Cardiac septum (tissue), 1 donor: ENCODE measurements around the gene SLC9A9. TPM values are rescaled to one million over a fixed set of nuclear protein-coding genes. Genes with fewer than 3 reads are reported as not detected.

ENCODE experiments used
- DNase-seq: peaks from one replicate; pipeline ENCODE4 v3.0.0-alpha.2; 2020; ENCODE audit warnings: low spot score
- intact Hi-C: fragments of 100-400 bp; cut with DNase I; formaldehyde crosslinking; loops from one replicate; pipeline ENCODE4 v1.14.0; 2022
- total RNA-seq: library from RNA; stranded (reverse); fragmentation: NEBNext Ultra II Directional; extraction: Animal tissue kit (Norgen Biotek cat#: 25700); gene quantifications from one replicate; pipeline ENCODE4 v1.2.1, GENCODE V29; 2021
- donor health status: DM: no; HTN: no; CAD: no.

Gene SLC9A9
- total RNA-seq, 1 donor from 2014 or later = 3.6 TPM

- no peak for DNase-seq
- intact Hi-C loops = no loop called here
Observed at GRCh38 chr3:143661677-143662076, 186.6 kb downstream of the SLC9A9 start.

- DNase-seq = no peak
- intact Hi-C loops = no loop called here
Observed at GRCh38 chr3:143658861-143659260, 189.4 kb downstream of the SLC9A9 start.

GRCh38 chr3:143658116-143658515 lies 190.2 kb downstream of the SLC9A9 start:
- intact Hi-C loops = no loop called here
- DNase-seq = no peak

- intact Hi-C loops = no loop called here
- no peak for DNase-seq
Observed at GRCh38 chr3:143657391-143657790, 190.9 kb downstream of the SLC9A9 start.

GRCh38 chr3:143654906-143655305 lies 193.4 kb downstream of the SLC9A9 start:
- intact Hi-C loops = no loop called here
- no peak for DNase-seq

GRCh38 chr3:143653935-143654334 lies 194.3 kb downstream of the SLC9A9 start:
- DNase-seq = no peak
- intact Hi-C loops = no loop called here

GRCh38 chr3:143653493-143653892 lies 194.8 kb downstream of the SLC9A9 start:
- DNase-seq = no peak
- intact Hi-C loops = no loop called here

GRCh38 chr3:143652118-143652517 lies 196.2 kb downstream of the SLC9A9 start:
- no peak for DNase-seq
- intact Hi-C loops = no loop called here

GRCh38 chr3:143650827-143651226 lies 197.4 kb downstream of the SLC9A9 start:
- intact Hi-C loops = no loop called here
- DNase-seq = no peak

GRCh38 chr3:143650120-143650519 lies 198.1 kb downstream of the SLC9A9 start:
- DNase-seq = no peak
- intact Hi-C loops = no loop called here

- intact Hi-C loops = loop anchor here (10.0 kb wide), 3 partner anchors 214 to 594 kb away; no protein-coding TSS in a partner anchor
- DNase-seq = no peak
Observed at GRCh38 chr3:143648708-143649107, 199.6 kb downstream of the SLC9A9 start.

GRCh38 chr3:143648218-143648617 lies 200.1 kb downstream of the SLC9A9 start:
- intact Hi-C loops = loop anchor here (10.0 kb wide), 3 partner anchors 213 to 593 kb away; no protein-coding TSS in a partner anchor
- DNase-seq = no peak

- no peak for DNase-seq
- intact Hi-C loops = loop anchor here (10.0 kb wide), 3 partner anchors 210 to 590 kb away; no protein-coding TSS in a partner anchor
Observed at GRCh38 chr3:143644370-143645089, 203.7 kb downstream of the SLC9A9 start.

- DNase-seq = no peak
- intact Hi-C loops = loop anchor here (10.0 kb wide), 3 partner anchors 209 to 589 kb away; no protein-coding TSS in a partner anchor
Observed at GRCh38 chr3:143643905-143644304, 204.4 kb downstream of the SLC9A9 start.

- DNase-seq = no peak
- intact Hi-C loops = loop anchor here (10.0 kb wide), 3 partner anchors 206 to 586 kb away; no protein-coding TSS in a partner anchor
Observed at GRCh38 chr3:143640774-143641173, 207.5 kb downstream of the SLC9A9 start.

GRCh38 chr3:143637133-143637532 lies 211.1 kb downstream of the SLC9A9 start:
- no peak for DNase-seq
- intact Hi-C loops = no loop called here

- intact Hi-C loops = no loop called here
- DNase-seq = no peak
Observed at GRCh38 chr3:143634991-143635390, 213.3 kb downstream of the SLC9A9 start.

- intact Hi-C loops = no loop called here
- no peak for DNase-seq
Observed at GRCh38 chr3:143634427-143634826, 213.8 kb downstream of the SLC9A9 start.

GRCh38 chr3:143633816-143634215 lies 214.5 kb downstream of the SLC9A9 start:
- intact Hi-C loops = no loop called here

GRCh38 chr3:143629726-143630125 lies 218.5 kb downstream of the SLC9A9 start:
- no peak for DNase-seq
- intact Hi-C loops = no loop called here

More at GRCh38 chr3:143633816-143634215, 214.5 kb downstream of the SLC9A9 start:
- DNase-seq = no peak

- intact Hi-C loops = no loop called here
Observed at GRCh38 chr3:143628971-143629370, 219.3 kb downstream of the SLC9A9 start.

More at GRCh38 chr3:143628971-143629370, 219.3 kb downstream of the SLC9A9 start:
- no peak for DNase-seq
